ENCODE data around the gene DHX40.
"Not testable (repeated sequence)": the region's sequence is repeated elsewhere in the genome, so short reads cannot be mapped to it uniquely, and the experiment has no call there.

The DHX40 gene

GRCh38 chr17:59561042-59561441 lies 4.4 kb upstream of the DHX40 start:
- DNase-seq (ENCODE audit: low read depth): no peak

DNA sequence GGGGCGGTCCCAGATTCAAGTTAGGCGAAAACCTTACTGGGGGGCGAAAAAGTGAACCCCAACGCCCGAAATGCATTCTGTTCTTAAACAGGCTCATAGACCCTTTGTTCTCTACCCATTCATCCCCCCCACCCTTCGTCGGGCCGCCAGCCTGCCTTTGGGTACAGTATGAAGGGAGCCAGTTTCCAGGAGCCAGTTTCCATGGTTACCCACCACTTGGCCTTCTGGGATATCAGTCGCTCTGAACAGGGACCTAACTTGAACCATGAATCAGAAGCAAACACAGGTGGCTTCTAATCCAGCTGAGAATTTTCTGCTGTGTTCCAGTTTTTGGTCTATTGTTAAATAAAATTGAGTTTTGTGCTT lies 532 bp downstream of the DHX40 start:
- DNase-seq (ENCODE audit: low read depth): peak; percentile 81

- DNase-seq (ENCODE audit: low read depth): not testable (repeated sequence)
Observed at GRCh38 chr17:59569151-59569550, 3.7 kb downstream of the DHX40 start.

DNA sequence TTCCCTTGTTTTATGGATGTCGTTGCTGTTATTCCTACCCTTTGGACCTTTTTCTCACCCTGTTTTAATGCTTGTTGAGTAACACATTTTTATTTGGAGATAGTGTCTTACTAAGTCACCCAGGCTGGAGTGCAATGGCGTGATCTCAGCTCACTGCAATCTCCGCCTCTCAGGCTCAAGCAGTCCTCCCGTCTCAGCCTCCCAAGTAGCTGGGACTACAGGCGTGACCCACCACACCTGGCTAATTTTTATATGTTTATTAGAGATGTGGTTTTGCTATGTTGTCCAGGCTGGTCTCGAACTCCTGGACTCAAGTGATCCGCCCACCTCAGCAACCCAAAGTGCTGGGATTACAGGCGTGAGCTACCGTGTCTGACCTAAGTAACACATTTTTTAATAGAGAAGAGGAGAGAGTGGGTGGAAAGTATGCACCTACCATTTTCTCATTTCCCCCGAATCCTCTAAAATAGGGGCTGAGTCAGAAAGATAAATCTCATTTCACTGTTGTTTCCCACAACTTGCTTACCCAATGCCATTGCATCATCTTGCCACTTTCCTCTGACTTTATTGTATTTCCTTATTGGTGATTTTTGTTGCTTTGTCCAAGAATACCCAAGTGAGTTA lies 7.0 kb downstream of the DHX40 start:
- peak; percentile 81 for DNase-seq (ENCODE audit: low read depth)

DNA sequence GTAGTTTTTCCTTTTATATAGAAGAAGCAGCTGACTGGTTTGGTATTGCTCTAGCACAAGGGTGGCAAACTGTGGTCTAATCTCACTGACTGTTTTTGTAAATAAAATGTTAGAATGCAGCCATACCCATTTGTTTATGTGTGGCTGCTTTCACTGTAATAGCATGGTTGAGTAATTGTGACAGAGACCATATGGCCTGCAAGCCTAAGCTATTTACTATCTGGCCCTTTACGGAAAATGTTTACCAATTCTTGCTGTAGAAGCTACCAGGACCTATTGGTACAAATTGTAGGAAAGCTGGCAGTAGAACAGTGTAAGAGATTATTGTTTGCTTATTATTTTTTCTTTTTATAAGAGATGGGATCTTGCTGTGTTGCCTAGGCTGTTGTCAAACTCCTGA lies 18.8 kb downstream of the DHX40 start:
- DNase-seq (ENCODE audit: low read depth): not testable (repeated sequence)

- DNase-seq (ENCODE audit: low read depth): no peak
Observed at GRCh38 chr17:59600169-59600568, 34.8 kb downstream of the DHX40 start.

DNA sequence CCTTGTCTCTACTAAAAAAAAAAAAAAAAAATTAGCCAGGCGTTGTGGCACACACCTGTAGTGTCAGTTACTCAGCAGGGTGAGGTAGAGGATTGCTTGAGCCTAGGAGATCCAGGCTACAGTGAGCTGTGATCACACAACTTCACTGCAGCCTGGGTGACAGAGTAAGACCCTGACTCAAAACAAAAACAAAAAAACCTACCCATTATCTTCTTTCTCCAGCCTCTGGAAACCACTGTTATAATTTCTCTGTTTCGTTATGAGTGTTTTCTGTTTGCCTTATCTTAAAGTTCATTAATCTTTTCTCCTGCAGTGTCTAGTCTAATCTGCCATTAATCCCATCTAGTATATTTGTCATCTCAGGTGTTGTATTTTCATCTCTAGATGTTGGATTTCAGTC lies 35.7 kb downstream of the DHX40 start:
- DNase-seq (ENCODE audit: low read depth): no peak

GRCh38 chr17:59607061-59607460 lies 41.7 kb downstream of the DHX40 start:
- DNase-seq (ENCODE audit: low read depth): no peak

DNA sequence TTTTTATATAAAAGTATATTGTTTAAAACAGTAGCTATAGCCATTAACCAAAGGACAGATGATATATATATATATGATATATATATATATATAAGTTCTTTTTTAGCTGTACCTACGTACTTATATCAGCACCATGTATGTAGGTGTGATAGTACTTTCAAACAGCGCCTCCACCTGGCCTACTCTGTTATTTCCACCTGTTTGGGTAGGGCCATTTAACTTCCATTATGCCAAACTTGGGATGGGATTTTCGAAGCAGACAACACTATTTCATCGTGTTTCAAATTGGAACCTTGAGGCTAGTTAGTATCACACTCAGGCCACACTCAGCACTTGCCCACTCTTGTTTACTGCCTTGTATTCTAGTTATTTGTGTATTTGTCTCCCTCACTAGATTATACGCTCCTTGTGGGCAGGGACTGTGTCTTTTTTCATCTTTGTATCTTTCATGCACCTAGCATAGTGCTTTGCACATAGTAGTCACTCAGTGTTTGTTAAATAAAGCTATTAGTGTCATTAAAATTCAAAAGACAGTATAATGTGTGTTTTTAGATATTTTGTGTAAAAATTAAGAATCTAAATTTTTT lies 42.5 kb downstream of the DHX40 start:
- no peak for DNase-seq (ENCODE audit: low read depth)

- DNase-seq (ENCODE audit: low read depth): no peak
Observed at GRCh38 chr17:59611503-59611902, 46.1 kb downstream of the DHX40 start.

DNA sequence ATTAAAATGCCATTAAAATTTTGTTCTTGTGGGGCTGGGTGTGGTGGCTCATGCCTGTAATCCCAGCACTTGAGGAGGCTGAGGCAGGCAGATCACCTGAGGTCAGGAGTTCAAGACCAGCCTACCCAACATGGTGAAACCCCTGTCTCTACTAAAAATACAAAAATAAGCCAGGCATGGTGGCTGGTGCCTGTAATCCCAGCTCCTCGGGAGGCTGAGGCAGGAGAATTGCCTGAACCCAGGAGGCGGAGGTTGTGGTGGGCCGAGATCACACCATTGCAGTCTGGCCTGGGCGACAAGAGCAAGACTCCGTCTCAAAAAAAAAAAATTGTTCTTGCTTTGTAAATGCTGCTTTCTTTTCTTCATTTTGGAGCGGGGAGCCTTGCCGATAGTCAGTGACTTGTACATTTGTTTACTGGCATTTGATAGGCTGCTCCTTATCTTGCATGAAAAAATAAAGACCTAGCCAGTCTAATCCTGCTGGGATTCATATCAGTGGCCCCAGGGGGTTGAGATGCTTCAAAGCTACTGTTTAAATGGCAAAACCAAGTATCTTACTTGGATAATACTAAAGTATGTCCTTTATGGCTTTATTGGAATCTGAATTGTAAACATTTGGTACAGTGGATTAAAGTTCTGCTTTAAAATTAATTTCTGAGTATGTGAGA lies 51.0 kb downstream of the DHX40 start:
- peak; percentile 41 for DNase-seq (ENCODE audit: low read depth)

GRCh38 chr17:59617156-59617732 lies 51.8 kb downstream of the DHX40 start:
- DNase-seq (ENCODE audit: low read depth): no peak

DNA sequence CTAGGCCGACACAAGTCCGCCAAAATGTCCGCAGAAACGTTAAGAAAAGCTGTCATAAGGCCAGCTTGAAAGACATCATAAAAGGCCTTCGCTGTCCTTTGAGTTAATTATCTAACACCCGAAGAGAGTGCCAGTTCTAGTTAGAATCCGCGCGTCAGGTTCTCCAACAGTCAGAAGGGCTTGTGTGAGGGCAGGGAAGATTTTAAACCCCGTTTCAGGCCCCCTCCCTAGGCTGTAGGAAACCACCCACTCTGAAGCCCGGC lies 53.6 kb downstream of the DHX40 start:
- no peak for DNase-seq (ENCODE audit: low read depth)

DNA sequence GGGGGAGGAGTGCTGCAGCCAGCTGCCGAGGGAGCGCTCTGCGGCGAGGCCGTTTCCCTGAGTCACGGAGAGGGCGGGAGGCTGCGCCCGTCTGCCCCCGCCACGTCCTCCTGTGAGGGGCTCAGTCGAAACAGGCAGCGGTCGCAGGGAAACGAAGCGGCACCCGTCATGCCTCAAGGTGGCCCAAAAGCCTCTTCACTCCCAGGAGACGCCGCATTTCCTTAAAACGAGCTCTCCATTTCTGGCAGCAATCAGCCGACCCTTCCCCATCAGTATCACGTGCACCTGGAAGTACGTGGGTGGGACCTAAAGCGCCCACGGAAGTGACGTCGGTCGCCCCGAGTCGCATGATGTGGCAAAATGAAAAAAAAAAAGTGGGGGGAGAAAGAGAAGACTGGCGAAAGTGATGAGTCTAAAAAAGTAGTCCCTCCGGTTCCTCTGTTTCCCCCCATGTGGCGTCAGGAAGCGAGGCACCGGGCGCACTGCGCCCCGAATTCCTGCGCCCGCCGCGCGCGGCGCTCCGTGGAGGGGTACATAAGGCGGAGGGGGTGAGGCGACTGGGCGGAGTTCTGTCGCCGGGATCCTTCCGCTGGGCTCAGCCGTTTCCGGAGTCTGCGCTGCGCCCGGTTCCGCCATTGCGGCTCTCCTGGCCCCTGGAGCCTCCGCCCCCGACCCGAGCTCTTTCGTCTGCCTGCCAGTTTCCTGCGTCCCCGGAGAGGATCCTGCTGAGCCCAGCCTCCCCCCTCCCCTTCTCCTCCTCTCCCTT lies 54.1 kb downstream of the DHX40 start, which contains the start of gene CLTC:
Gene CLTC (plus strand): TSS at position 598 of the 766 bp plus-strand sequence. CDS start 237 bp downstream, outside the sequence.
- DNase-seq (ENCODE audit: low read depth): peak; percentile 98

DNA sequence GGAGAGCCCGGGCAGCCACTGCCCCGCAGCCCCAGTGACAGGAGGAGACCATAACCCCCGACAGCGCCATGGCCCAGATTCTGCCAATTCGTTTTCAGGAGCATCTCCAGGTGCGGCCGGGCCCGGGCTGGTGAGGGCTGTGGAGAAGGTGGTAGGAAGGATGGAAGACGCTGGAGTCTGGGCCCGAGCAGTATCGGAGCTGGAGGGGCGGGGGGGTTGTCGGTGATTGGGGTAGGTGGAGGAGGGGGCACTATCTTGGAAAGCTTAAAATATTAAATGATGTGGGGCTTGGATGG lies 54.6 kb downstream of the DHX40 start:
- DNase-seq (ENCODE audit: low read depth): no peak

GRCh38 chr17:59620518-59621259 lies 55.3 kb downstream of the DHX40 start:
- DNase-seq (ENCODE audit: low read depth): no peak

GRCh38 chr17:59621771-59622170 lies 56.4 kb downstream of the DHX40 start:
- DNase-seq (ENCODE audit: low read depth): no peak

- DNase-seq (ENCODE audit: low read depth): no peak
Observed at GRCh38 chr17:59623151-59623550, 57.7 kb downstream of the DHX40 start.

- no peak for DNase-seq (ENCODE audit: low read depth)
Observed at GRCh38 chr17:59626756-59627155, 61.3 kb downstream of the DHX40 start.

DNA sequence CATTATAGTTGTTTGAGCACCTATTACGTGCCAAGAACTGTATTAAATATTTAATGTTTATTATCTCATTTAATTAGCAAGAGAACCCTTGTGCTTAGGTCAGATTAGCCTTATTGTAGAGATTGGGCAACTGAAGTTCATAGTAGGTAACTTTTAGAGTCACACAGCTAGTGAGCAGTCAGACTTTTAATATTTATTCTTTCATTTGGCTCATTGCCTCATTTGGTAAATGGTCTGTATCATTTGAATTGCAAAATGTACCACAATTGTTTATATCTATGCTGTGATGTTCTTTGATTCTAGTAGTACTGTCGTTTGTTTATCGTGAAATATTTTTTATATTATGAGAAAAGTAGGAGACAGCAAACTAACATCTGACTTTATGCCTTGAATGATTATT lies 61.9 kb downstream of the DHX40 start:
- peak; percentile 61 for DNase-seq (ENCODE audit: low read depth)

DNA sequence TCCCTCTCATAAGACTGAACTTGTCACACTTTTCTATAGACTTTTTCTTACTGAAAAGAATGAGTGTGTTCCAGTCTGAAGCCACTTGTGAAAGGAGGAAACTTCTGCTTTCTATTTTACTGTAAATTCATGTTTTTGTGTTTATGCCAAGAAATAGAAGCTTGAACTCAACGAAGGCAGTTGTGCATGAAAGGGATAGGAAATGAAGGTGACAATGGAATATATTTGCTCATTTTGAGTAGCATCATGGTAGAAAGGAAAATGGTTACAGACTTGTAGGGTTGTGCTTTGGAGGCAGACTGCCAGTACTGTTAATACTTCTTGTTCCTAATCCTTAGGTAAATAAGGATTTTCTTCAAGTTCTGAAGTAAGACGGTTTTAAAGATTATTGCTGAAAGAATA lies 62.4 kb downstream of the DHX40 start:
- DNase-seq (ENCODE audit: low read depth): no peak

DNA sequence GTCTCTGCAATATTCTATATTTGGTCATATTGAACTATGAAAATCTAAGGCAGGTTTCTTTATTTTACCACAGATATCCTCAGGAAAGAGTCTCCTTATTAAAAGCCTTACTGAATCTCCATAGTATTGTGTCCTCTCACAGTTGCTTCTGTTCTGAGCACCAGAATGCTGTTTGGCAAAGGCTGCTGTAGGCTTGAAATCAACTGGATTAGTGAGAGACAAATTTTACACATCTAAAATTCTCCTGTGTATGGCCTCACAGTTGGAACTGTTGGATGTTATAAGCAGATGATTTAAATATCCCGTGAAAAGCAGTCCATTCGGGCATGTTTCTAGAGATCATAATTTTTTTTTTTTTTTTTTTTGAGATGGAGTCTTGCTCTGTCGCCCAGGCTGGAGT lies 63.8 kb downstream of the DHX40 start:
- no peak for DNase-seq (ENCODE audit: low read depth)

All from amniotic epithelial cell (primary cell).